ENCODE measurements around the gene DNAH3. TPM values are rescaled to one million over a fixed set of nuclear protein-coding genes. Genes with fewer than 3 reads are reported as not detected.

Gene DNAH3
- total RNA-seq, 1 donor from 2014 or later = not detected

DNA sequence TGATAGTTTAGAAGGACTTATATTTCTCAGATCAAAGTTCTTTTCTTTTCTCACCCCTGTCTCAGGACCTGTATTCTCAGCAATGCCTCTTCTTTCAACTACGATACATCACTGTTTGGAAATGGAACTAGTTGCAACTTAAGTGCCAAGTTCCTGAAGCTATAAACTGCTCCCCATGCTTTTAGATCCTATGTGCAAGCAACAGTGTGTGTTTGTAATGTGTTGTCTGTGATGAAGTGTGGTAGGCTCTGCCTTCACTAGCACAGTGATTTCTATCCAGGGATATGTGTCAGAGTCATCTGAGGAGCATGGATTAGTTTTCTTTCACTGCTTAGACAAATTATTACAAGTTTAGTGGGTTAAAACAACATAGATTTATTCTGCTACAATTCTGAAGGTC lies 42.3 kb upstream of the DNAH3 start:
- Mint-ChIP-seq H3K27me3 (ENCODE audit: low read depth) (peaks cover 8% of the 10 kb centered on the region), H3K27ac (no peak overlapping the region), H3K36me3 (no peaks in the 10 kb centered on the region), H3K4me3 (no peak overlapping the region), H3K4me1 (no peaks in the 10 kb centered on the region), H3K9me3 (peaks cover 7% of the 10 kb centered on the region)
- DNase-seq (ENCODE audit: low spot score in 2 of 2, unreplicated experiment in 2 of 2) = no peak
- TF ChIP-seq, protein P1, sequence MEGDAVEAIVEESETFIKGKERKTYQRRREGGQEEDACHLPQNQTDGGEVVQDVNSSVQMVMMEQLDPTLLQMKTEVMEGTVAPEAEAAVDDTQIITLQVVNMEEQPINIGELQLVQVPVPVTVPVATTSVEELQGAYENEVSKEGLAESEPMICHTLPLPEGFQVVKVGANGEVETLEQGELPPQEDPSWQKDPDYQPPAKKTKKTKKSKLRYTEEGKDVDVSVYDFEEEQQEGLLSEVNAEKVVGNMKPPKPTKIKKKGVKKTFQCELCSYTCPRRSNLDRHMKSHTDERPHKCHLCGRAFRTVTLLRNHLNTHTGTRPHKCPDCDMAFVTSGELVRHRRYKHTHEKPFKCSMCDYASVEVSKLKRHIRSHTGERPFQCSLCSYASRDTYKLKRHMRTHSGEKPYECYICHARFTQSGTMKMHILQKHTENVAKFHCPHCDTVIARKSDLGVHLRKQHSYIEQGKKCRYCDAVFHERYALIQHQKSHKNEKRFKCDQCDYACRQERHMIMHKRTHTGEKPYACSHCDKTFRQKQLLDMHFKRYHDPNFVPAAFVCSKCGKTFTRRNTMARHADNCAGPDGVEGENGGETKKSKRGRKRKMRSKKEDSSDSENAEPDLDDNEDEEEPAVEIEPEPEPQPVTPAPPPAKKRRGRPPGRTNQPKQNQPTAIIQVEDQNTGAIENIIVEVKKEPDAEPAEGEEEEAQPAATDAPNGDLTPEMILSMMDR (IDR thresholded peaks at IDR 0.05; ENCODE audit: unreplicated experiment) = no peak

DNA sequence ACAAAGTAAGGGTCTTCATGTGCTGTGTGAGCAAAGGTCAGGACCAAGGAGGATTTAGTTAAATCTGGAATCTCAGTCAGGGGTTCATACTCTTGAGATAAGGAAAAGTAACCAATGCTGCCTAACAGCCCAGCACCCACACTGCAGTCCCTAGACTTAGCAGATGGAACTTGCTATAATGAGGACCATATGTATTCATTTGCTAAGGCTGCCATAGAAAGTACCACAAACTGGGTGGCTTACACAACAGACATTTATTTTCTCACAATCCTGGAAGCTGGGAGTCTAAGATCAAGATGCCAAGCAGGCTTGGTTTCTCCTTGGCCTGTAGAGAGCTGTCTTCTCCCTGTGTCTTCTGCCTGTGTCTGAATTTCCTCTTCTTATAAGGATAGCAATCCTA lies 40.0 kb upstream of the DNAH3 start:
- Mint-ChIP-seq H3K4me1 (no peaks in the 10 kb centered on the region), H3K9me3 (peaks cover 7% of the 10 kb centered on the region), H3K27ac (no peak overlapping the region), H3K4me3 (no peak overlapping the region), H3K36me3 (no peaks in the 10 kb centered on the region), H3K27me3 (ENCODE audit: low read depth) (peaks cover 8% of the 10 kb centered on the region)
- DNase-seq (ENCODE audit: low spot score in 2 of 2, unreplicated experiment in 2 of 2) = no peak
- TF ChIP-seq, protein P1 (IDR thresholded peaks at IDR 0.05; ENCODE audit: unreplicated experiment) = no peak

DNA sequence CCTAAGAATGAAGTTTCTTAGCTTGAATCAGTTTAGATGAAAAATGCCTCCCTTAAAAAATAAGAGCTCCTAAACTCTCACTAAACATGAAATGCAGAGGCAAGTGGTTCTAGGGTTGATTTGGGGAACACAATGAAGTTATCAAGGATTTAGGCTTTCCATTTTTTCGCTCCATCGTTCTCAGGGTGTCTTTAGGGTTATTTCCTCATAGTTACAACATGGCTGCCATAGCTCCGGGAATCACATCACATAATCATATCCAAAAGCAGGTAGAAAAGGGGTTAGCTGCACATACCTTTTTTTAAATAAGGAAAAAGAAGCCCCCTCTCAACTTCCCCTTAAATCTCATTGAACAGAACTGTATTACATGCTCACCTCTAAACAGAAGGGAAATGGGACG lies 39.4 kb upstream of the DNAH3 start:
- Mint-ChIP-seq H3K27ac (no peak overlapping the region), H3K9me3 (peaks cover 7% of the 10 kb centered on the region), H3K4me3 (no peak overlapping the region), H3K36me3 (no peaks in the 10 kb centered on the region), H3K27me3 (ENCODE audit: low read depth) (peaks cover 8% of the 10 kb centered on the region), H3K4me1 (no peaks in the 10 kb centered on the region)
- TF ChIP-seq, protein P1 (IDR thresholded peaks at IDR 0.05; ENCODE audit: unreplicated experiment) = no peak
- no peak for DNase-seq (ENCODE audit: low spot score in 2 of 2, unreplicated experiment in 2 of 2)

DNA sequence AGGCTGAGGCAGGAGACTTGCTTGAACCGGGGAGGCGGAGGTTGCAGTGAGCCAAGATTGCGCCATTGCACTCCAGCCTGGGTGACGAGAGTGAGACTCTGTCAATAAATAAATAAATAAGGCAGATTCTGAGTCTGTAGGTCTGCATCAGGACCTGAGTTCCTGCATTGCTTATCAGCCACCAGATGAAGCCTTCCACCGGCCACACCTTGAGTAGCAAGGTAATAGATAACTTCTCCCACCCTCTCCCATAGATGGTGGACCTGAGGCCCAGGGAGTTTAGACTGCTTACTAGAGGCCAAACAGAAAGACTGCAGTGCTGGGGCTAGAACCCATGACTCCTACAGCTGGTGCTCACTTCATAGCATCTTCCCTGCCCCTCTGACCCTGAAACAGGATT lies 38.7 kb upstream of the DNAH3 start:
- Mint-ChIP-seq H3K4me3 (no peak overlapping the region), H3K27ac (no peak overlapping the region), H3K9me3 (peaks cover 7% of the 10 kb centered on the region), H3K36me3 (no peaks in the 10 kb centered on the region), H3K27me3 (ENCODE audit: low read depth) (peaks cover 4% of the 10 kb centered on the region), H3K4me1 (no peaks in the 10 kb centered on the region)
- DNase-seq (ENCODE audit: low spot score in 2 of 2, unreplicated experiment in 2 of 2) = no peak
- TF ChIP-seq, protein P1 (IDR thresholded peaks at IDR 0.05; ENCODE audit: unreplicated experiment) = no peak

DNA sequence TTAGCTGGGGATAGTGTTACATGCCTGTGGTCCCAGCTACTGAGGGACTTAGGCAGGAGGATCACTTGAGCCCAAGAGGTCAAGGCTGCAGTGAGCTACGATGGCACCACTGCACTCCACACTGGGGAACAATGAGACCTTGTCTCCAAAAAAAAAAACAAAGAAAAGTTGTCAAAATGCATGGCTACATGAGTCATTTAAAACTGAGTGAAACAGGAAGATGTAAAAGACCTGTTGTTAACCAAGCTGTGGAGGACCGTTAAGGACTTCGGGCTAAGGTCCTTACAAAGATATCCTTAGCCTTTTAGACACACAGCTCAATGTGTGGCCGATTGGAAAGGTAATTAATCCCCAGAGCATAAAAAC lies 35.7 kb upstream of the DNAH3 start:
- Mint-ChIP-seq H3K27me3 (ENCODE audit: low read depth) (peaks cover 2% of the 10 kb centered on the region), H3K4me3 (no peak overlapping the region), H3K27ac (no peak overlapping the region), H3K36me3 (peaks cover 20% of the 10 kb centered on the region), H3K9me3 (peaks cover 23% of the 10 kb centered on the region), H3K4me1 (no peaks in the 10 kb centered on the region)
- no peak for DNase-seq (ENCODE audit: low spot score in 2 of 2, unreplicated experiment in 2 of 2)
- TF ChIP-seq, protein P1 (IDR thresholded peaks at IDR 0.05; ENCODE audit: unreplicated experiment) = no peak

DNA sequence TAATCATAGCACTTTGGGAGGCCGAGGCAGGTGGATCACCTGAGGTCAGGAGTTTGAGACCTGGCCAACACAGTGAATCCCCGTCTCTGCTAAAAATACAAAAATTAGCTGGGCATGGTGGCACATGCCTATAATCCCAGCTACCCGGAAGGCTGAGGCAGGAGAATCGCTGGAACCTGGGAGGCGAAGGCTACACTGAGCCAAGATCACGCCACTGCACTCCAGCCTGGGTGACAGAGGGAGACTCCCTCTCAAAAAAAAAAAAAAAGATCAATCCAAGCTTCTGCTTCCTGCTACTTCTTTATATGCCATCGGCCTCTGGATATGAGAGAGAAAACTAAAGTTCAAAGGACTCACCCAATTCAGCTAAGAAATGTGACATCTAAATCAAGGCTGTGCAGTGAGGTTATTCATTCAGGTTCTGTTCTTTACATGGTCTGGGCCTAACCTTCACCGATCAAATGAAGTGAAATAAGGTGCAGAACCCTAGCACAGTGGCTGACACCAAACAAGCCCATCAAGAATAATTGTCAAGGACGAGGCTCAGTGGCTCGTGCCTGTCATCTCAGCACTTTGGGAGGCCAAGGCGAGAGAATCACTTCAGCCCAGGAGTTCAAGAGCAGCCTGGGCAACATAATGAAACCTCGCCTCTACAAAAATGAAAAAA lies 35.1 kb upstream of the DNAH3 start:
- no peak overlapping the region for H3K27ac Mint-ChIP-seq
- TF ChIP-seq, protein P1 (IDR thresholded peaks at IDR 0.05; ENCODE audit: unreplicated experiment) = no peak
- peaks cover 27% of the 10 kb centered on the region for H3K9me3 Mint-ChIP-seq
- H3K4me3 Mint-ChIP-seq = no peak overlapping the region
- peaks cover 26% of the 10 kb centered on the region for H3K36me3 Mint-ChIP-seq
- peaks cover 2% of the 10 kb centered on the region for H3K27me3 Mint-ChIP-seq (ENCODE audit: low read depth)
- DNase-seq (ENCODE audit: low spot score in 2 of 2, unreplicated experiment in 2 of 2) = no peak
- no peaks in the 10 kb centered on the region for H3K4me1 Mint-ChIP-seq
